GM23338 (cell line): ENCODE results near the gene DOCK10. TPM values are rescaled to one million over a fixed set of nuclear protein-coding genes. Genes with fewer than 3 reads are reported as not detected.

Experiments
- ATAC-seq: fragments of 200-7000 bp; cut with Tn5 transposase; 3 replicates; pipeline ENCODE4 v1.9.1; 2020
- DNase-seq: peaks from one replicate; pipeline ENCODE4 v3.0.0-alpha.2; 2015; ENCODE audit warnings: low spot score
- H2AFZ ChIP-seq: fragments of 200-600 bp; sonication (generic); 2 replicates; pipeline ENCODE4 v1.8.0; 2016; ENCODE audit warnings: antibody characterized with exemption, mild to moderate bottlenecking, moderate library complexity
- H3F3A ChIP-seq: fragments of 200-600 bp; sonication (generic); replicated peaks from 2 replicates; pipeline ENCODE4 v1.8.0; 2017; ENCODE audit warnings: antibody characterized with exemption, mixed run types, low read depth
- H3K27ac ChIP-seq: fragments of 200-600 bp; sonication (generic); 2 replicates; pipeline ENCODE4 v1.6.1; 2016; ENCODE audit warnings: low read depth
- H3K27me3 ChIP-seq: fragments of 200-600 bp; sonication (generic); 2 replicates; pipeline ENCODE4 v1.8.0; 2016; ENCODE audit warnings: mild to moderate bottlenecking, mixed run types, moderate library complexity; ENCODE audit not compliant: insufficient read depth
- H3K36me3 ChIP-seq: fragments of 200-600 bp; sonication (generic); 2 replicates; pipeline ENCODE4 v1.8.0; 2016; ENCODE audit warnings: mild to moderate bottlenecking; ENCODE audit not compliant: insufficient read depth
- H3K4me1 ChIP-seq: fragments of 200-600 bp; sonication (generic); 2 replicates; pipeline ENCODE4 v1.8.0; 2016; ENCODE audit warnings: mild to moderate bottlenecking, moderate library complexity; ENCODE audit not compliant: insufficient read depth
- H3K4me2 ChIP-seq: fragments of 200-600 bp; sonication (generic); 2 replicates; pipeline ENCODE4 v1.7.1; 2017; ENCODE audit warnings: mixed run types
- H3K4me3 ChIP-seq: fragments of 200-600 bp; sonication (generic); 2 replicates; pipeline ENCODE4 v1.6.1; 2016; ENCODE audit warnings: mixed run types
- H3K79me2 ChIP-seq: fragments of 200-600 bp; sonication (generic); replicated peaks from 2 replicates; pipeline ENCODE4 v1.8.0; 2017; ENCODE audit warnings: mild to moderate bottlenecking; ENCODE audit not compliant: insufficient read depth
- H3K9me2 ChIP-seq: fragments of 200-600 bp; sonication (generic); 2 replicates; pipeline ENCODE4 v1.8.0; 2017; ENCODE audit not compliant: insufficient read depth
- H4K20me1 ChIP-seq: fragments of 200-600 bp; sonication (generic); replicated peaks from 2 replicates; pipeline ENCODE4 v1.8.0; 2017; ENCODE audit warnings: mild to moderate bottlenecking; ENCODE audit not compliant: insufficient read depth
- H3K27ac Mint-ChIP-seq: 2 replicates; pipeline ENCODE4 v1.8.0; 2020; ENCODE audit warnings: inconsistent platforms, mild to moderate bottlenecking, moderate library complexity, mixed read lengths
- H3K27me3 Mint-ChIP-seq: 3 replicates; pipeline ENCODE4 v1.8.0; 2022; ENCODE audit warnings: low read depth, mild to moderate bottlenecking, moderate library complexity, mixed read lengths, inconsistent platforms; ENCODE audit not compliant: insufficient read depth, poor library complexity
- H3K36me3 Mint-ChIP-seq: 3 replicates; pipeline ENCODE4 v1.8.0; 2021; ENCODE audit warnings: low read depth, mild to moderate bottlenecking, inconsistent platforms, moderate library complexity, mixed read lengths
- H3K4me1 Mint-ChIP-seq: 3 replicates; pipeline ENCODE4 v1.8.0; 2020; ENCODE audit warnings: mild to moderate bottlenecking, inconsistent platforms, mixed read lengths
- H3K4me3 Mint-ChIP-seq: 3 replicates; pipeline ENCODE4 v1.8.0; 2021; ENCODE audit warnings: moderate library complexity, mild to moderate bottlenecking, inconsistent platforms, mixed read lengths
- H3K9me3 Mint-ChIP-seq: 3 replicates; pipeline ENCODE4 v1.8.0; 2020; ENCODE audit warnings: moderate library complexity, mild to moderate bottlenecking, inconsistent platforms, mixed read lengths
- CREB1 ChIP-seq: fragments of 250-450 bp; sonication (Bioruptor Pico); IDR thresholded peaks from 2 replicates; pipeline ENCODE4 v1.5.0; 2020; ENCODE audit warnings: low read depth, mild to moderate bottlenecking, moderate library complexity
- EZH2 ChIP-seq: fragments of 200-600 bp; sonication (generic); IDR thresholded peaks from one replicate; pipeline ENCODE4 v1.8.0; 2017; ENCODE audit warnings: antibody characterized with exemption, mild to moderate bottlenecking, low read depth; ENCODE audit not compliant: unreplicated experiment
- EZH2phosphoT487 ChIP-seq: fragments of 200-600 bp; sonication (generic); IDR thresholded peaks from one replicate; pipeline ENCODE4 v1.8.1; 2018; ENCODE audit warnings: antibody characterized with exemption; ENCODE audit not compliant: unreplicated experiment
- JUNB ChIP-seq: IDR thresholded peaks from one replicate; pipeline ENCODE4 v1.6.1; 2016; ENCODE audit warnings: antibody characterized with exemption; ENCODE audit not compliant: unreplicated experiment
- NANOG ChIP-seq: IDR thresholded peaks from 2 replicates; pipeline ENCODE4 v1.6.1; 2016; ENCODE audit warnings: antibody characterized with exemption, borderline replicate concordance
- ZNF114 ChIP-seq: fragments of 250-450 bp; sonication (Bioruptor Pico); IDR thresholded peaks from 2 replicates; pipeline ENCODE4 v1.5.0; 2020; ENCODE audit warnings: mild to moderate bottlenecking, moderate library complexity
- polyA plus RNA-seq: library from polyadenylated mRNA; unstranded; fragments of >200 nt; fragmentation: Nextera tagmentation; extraction: Ambion mirVana; gene quantifications from 2 replicates; pipeline ENCODE4 v1.2.1, GENCODE V29; 2016
- total RNA-seq: library from RNA; depleted of rRNA; stranded (reverse); fragments of >200 nt; shearing (Covaris generic); gene quantifications from 2 replicates; pipeline ENCODE4 v1.2.3, GENCODE V29; 2014
- TF ChIP-seq, protein P1 (sequence below): fragments of 250-450 bp; sonication (Bioruptor Pico); IDR thresholded peaks from 2 replicates; pipeline ENCODE4 v1.5.0; 2020; ENCODE audit warnings: mild to moderate bottlenecking, moderate library complexity
- TF ChIP-seq, protein P2 (sequence below), 2 experiments: fragments of 200-600 bp in 1 of 2; sonication (generic) in 1 of 2; conservative IDR thresholded peaks; 2 replicates each; pipeline versions ENCODE4 v1.5.1 to v1.6.1; 2016 to 2017; ENCODE audit warnings: antibody characterized with exemption in 2 of 2, low read depth in 2 of 2, mild to moderate bottlenecking in 2 of 2, moderate library complexity in 1 of 2
- TF ChIP-seq, protein P3 (sequence below): IDR thresholded peaks from 2 replicates; pipeline ENCODE4 v1.6.1; 2016; ENCODE audit warnings: antibody characterized with exemption
- TF ChIP-seq, protein P4 (sequence below): IDR thresholded peaks from one replicate; pipeline ENCODE4 v1.6.1; 2018; ENCODE audit warnings: antibody characterized with exemption; ENCODE audit not compliant: unreplicated experiment

Gene DOCK10
- total and polyA plus RNA-seq, 2 experiments from 2014 or later = 1.0 to 1.7 TPM

DNA sequence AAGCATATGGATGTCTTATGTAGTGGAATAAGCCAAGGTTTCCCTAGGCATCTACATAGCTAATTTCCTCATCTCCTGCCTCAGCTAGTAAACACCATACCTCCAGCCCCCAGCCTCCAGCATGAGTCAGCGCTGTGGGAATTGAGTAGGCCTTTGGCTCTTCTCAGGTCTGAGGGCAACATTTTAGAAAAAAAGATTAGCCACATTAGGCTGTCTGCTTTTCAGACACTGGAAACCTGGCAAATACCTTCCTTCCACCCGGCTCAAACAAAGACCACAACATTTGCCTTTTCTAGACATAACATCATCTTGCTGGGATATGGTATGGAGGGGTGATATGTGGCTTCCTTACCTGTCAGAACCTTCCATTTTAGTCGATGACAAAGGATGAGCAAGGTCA, 320.0 kb downstream of the DOCK10 start (continued):
- TF ChIP-seq, protein P1, sequence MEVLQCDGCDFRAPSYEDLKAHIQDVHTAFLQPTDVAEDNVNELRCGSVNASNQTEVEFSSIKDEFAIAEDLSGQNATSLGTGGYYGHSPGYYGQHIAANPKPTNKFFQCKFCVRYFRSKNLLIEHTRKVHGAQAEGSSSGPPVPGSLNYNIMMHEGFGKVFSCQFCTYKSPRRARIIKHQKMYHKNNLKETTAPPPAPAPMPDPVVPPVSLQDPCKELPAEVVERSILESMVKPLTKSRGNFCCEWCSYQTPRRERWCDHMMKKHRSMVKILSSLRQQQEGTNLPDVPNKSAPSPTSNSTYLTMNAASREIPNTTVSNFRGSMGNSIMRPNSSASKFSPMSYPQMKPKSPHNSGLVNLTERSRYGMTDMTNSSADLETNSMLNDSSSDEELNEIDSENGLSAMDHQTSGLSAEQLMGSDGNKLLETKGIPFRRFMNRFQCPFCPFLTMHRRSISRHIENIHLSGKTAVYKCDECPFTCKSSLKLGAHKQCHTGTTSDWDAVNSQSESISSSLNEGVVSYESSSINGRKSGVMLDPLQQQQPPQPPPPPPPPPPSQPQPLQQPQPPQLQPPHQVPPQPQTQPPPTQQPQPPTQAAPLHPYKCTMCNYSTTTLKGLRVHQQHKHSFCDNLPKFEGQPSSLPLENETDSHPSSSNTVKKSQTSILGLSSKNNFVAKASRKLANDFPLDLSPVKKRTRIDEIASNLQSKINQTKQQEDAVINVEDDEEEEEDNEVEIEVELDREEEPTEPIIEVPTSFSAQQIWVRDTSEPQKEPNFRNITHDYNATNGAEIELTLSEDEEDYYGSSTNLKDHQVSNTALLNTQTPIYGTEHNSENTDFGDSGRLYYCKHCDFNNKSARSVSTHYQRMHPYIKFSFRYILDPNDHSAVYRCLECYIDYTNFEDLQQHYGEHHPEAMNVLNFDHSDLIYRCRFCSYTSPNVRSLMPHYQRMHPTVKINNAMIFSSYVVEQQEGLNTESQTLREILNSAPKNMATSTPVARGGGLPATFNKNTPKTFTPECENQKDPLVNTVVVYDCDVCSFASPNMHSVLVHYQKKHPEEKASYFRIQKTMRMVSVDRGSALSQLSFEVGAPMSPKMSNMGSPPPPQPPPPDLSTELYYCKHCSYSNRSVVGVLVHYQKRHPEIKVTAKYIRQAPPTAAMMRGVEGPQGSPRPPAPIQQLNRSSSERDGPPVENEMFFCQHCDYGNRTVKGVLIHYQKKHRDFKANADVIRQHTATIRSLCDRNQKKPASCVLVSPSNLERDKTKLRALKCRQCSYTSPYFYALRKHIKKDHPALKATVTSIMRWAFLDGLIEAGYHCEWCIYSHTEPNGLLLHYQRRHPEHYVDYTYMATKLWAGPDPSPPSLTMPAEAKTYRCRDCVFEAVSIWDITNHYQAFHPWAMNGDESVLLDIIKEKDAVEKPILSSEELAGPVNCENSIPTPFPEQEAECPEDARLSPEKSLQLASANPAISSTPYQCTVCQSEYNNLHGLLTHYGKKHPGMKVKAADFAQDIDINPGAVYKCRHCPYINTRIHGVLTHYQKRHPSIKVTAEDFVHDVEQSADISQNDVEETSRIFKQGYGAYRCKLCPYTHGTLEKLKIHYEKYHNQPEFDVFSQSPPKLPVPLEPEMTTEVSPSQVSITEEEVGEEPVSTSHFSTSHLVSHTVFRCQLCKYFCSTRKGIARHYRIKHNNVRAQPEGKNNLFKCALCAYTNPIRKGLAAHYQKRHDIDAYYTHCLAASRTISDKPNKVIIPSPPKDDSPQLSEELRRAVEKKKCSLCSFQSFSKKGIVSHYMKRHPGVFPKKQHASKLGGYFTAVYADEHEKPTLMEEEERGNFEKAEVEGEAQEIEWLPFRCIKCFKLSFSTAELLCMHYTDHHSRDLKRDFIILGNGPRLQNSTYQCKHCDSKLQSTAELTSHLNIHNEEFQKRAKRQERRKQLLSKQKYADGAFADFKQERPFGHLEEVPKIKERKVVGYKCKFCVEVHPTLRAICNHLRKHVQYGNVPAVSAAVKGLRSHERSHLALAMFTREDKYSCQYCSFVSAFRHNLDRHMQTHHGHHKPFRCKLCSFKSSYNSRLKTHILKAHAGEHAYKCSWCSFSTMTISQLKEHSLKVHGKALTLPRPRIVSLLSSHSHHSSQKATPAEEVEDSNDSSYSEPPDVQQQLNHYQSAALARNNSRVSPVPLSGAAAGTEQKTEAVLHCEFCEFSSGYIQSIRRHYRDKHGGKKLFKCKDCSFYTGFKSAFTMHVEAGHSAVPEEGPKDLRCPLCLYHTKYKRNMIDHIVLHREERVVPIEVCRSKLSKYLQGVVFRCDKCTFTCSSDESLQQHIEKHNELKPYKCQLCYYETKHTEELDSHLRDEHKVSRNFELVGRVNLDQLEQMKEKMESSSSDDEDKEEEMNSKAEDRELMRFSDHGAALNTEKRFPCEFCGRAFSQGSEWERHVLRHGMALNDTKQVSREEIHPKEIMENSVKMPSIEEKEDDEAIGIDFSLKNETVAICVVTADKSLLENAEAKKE = no peak
- TF ChIP-seq, protein P2, sequence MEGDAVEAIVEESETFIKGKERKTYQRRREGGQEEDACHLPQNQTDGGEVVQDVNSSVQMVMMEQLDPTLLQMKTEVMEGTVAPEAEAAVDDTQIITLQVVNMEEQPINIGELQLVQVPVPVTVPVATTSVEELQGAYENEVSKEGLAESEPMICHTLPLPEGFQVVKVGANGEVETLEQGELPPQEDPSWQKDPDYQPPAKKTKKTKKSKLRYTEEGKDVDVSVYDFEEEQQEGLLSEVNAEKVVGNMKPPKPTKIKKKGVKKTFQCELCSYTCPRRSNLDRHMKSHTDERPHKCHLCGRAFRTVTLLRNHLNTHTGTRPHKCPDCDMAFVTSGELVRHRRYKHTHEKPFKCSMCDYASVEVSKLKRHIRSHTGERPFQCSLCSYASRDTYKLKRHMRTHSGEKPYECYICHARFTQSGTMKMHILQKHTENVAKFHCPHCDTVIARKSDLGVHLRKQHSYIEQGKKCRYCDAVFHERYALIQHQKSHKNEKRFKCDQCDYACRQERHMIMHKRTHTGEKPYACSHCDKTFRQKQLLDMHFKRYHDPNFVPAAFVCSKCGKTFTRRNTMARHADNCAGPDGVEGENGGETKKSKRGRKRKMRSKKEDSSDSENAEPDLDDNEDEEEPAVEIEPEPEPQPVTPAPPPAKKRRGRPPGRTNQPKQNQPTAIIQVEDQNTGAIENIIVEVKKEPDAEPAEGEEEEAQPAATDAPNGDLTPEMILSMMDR (conservative IDR thresholded peaks at IDR 0.05; ENCODE audit: low read depth in 2 of 2) = no peak

DNA sequence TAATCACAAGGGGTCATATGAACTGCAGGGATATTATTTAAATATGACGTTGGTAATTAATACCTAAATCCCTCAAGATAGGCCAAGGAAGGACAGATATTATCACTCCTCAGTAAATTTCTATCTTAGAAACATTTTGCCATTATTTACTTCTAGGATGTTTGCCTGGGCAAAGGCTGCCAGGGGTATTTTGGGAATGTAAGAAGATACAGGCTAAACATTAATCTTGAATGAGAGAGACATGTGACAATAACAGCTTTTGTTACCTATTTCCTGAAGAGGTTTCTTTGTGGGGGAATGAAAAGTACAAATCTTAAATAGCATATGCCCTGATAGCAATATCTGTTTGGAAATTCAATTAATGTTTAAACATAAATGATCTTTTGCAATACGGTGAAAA, 325.3 kb downstream of the DOCK10 start:
- Histone ChIP-seq H3K27ac (no peak overlapping the region), H3K27me3 (no peaks in the 10 kb centered on the region), H3K4me3 (no peak overlapping the region), H3K4me2 (no peak overlapping the region), H3F3A (no peaks in the 10 kb centered on the region), H3K4me1 (no peaks in the 10 kb centered on the region), H2AFZ (no peak overlapping the region), H4K20me1 (no peaks in the 10 kb centered on the region), H3K9me2 (no peaks in the 10 kb centered on the region), H3K36me3 (no peaks in the 10 kb centered on the region), H3K79me2 (no peaks in the 10 kb centered on the region)
- no peak overlapping the region for H3K4me3 Mint-ChIP-seq
- H3K9me3 Mint-ChIP-seq = peaks cover 10% of the 10 kb centered on the region; the same call in 1 of the 3 replicates
- ATAC-seq = no peak
- H3K4me1 Mint-ChIP-seq = no peaks in the 10 kb centered on the region
- 0 out of 3 replicates have a peak, but pooled peaks cover 2% of the 10 kb centered on the region for H3K36me3 Mint-ChIP-seq
- H3K27me3 Mint-ChIP-seq = no peaks in the 10 kb centered on the region
- DNase-seq = no peak
- no peak overlapping the region for H3K27ac Mint-ChIP-seq
- TF ChIP-seq, protein P3, sequence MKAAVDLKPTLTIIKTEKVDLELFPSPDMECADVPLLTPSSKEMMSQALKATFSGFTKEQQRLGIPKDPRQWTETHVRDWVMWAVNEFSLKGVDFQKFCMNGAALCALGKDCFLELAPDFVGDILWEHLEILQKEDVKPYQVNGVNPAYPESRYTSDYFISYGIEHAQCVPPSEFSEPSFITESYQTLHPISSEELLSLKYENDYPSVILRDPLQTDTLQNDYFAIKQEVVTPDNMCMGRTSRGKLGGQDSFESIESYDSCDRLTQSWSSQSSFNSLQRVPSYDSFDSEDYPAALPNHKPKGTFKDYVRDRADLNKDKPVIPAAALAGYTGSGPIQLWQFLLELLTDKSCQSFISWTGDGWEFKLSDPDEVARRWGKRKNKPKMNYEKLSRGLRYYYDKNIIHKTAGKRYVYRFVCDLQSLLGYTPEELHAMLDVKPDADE = no peak
- TF ChIP-seq ZNF114 (CRISPR knock-in tag) (no peak), EZH2phosphoT487 (no peak), EZH2 (no peak), JUNB (no peak), NANOG (no peak), CREB1 (CRISPR knock-in tag) (no peak)
- TF ChIP-seq, protein P4, sequence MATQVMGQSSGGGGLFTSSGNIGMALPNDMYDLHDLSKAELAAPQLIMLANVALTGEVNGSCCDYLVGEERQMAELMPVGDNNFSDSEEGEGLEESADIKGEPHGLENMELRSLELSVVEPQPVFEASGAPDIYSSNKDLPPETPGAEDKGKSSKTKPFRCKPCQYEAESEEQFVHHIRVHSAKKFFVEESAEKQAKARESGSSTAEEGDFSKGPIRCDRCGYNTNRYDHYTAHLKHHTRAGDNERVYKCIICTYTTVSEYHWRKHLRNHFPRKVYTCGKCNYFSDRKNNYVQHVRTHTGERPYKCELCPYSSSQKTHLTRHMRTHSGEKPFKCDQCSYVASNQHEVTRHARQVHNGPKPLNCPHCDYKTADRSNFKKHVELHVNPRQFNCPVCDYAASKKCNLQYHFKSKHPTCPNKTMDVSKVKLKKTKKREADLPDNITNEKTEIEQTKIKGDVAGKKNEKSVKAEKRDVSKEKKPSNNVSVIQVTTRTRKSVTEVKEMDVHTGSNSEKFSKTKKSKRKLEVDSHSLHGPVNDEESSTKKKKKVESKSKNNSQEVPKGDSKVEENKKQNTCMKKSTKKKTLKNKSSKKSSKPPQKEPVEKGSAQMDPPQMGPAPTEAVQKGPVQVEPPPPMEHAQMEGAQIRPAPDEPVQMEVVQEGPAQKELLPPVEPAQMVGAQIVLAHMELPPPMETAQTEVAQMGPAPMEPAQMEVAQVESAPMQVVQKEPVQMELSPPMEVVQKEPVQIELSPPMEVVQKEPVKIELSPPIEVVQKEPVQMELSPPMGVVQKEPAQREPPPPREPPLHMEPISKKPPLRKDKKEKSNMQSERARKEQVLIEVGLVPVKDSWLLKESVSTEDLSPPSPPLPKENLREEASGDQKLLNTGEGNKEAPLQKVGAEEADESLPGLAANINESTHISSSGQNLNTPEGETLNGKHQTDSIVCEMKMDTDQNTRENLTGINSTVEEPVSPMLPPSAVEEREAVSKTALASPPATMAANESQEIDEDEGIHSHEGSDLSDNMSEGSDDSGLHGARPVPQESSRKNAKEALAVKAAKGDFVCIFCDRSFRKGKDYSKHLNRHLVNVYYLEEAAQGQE = no peak
